ENCODE results near the gene RNF213.
"Not testable (repeated sequence)": the region's sequence is repeated elsewhere in the genome, so short reads cannot be mapped to it uniquely, and the experiment has no call there.

Gene RNF213

DNA sequence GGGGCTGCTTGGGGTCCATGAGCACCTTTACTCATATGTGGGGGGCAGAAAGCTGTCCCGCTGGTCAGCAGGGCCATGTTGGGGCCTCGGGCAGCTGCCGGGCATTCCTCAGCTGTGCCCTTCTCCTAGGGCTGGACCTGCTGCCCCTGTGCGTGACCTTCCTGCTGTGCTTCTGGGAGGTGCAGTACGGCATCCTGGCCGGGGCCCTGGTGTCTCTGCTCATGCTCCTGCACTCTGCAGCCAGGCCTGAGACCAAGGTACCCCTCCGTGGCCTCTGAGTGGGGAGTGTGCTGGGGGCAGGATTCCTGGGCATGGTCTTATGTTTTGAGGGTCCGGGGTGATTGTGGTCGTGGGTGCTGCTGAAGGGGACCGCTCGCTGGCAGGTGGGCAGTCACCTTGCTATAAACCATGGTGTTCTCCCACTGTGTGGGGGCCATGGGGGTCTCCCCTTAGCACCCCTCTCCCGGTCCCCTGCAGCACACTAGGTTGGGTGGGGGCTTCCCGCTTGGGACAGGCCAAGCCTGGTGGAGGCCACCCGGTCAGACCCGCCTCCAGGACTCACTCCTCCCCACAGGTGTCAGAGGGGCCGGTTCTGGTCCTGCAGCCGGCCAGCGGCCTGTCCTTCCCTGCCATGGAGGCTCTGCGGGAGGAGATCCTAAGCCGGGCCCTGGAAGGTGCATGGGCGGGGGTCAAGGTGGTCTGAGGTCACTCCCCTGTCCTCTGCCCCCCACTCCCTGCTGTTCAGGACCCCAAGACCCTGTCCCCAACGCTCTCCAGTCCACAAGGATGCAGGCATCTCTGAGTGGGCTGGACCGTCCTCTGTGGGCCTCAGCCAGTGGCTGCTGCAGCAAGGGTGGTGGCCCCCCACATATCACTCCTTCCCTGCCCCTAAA, 12.4 kb upstream of the RNF213 start:
- DNase-seq (ENCODE audit: extremely low spot score, insufficient read length, low read depth) (no peak), FAIRE-seq (no peak)

DNA sequence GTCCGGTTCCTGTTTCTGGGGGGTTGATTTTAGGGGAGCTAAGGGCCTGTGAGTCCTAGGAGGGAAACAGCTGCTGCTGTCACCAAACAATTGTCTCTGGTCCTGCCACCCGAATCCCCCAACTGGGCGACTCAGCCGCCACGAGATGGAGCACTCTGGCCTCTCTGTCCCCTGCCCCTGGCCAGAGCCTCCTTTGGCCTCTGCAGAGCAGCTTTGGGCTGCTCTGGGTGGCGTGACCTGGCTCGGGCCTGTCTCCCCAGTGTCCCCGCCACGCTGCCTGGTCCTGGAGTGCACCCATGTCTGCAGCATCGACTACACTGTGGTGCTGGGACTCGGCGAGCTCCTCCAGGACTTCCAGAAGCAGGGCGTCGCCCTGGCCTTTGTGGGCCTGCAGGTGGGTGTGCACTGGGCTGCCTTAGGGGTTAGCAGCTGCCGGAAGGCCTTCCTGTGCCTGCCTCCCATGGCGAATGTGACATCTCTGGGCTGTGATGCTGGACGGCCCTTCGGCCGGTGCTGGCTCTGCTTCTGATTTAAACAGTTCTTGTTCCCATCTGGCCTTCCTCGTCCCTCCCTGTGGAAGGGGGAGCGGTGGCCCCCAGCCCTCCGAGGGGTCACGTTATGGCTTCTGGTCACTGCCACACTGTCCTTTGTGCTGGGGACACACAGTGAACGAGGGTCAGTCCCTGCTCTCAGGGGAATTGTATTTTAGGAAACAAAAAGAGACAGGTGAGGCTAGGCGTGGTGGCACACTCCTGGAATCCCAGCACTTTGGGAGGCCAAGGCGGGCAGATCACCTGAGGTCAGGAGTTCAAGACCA, 11.6 kb upstream of the RNF213 start:
- FAIRE-seq, result no peak
- DNase-seq (ENCODE audit: extremely low spot score, insufficient read length, low read depth), result no peak

DNA sequence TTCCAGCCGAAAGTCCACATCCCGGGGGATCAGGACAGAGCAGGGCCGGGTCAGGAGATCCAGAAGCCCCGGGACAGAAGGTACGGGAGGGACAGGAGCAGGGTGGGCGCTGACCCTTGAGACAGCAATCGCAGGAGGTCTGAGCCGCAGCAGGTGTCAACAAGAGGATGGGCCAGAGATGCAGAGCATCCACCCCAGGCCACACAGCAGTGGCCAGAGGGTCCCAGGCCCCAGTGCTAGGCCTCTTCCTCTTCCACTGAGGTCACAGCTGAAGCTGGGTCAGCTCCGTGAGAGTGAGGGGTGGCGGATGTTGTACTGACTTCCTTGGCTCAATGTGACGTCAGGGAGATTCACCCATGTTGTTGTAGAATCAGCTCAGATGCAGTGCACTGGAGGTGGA, 8.7 kb upstream of the RNF213 start:
- FAIRE-seq (no peak), DNase-seq (ENCODE audit: extremely low spot score, insufficient read length, low read depth) (no peak)

DNA sequence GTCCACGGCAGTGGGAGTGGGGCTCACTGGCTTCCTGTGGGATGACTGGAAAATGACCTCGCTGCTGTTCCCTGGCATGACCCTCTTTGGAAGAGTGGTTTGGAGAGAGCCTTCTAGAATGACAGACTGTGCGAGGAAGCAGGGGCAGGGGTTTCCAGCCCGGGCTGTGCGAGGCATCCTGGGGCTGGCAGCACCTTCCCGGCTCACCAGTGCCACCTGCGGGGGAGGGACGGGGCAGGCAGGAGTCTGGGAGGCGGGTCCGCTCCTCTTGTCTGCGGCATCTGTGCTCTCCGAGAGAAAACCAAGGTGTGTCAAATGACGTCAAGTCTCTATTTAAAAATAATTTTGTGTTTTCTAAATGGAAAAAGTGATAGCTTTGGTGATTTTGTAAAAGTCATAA, 7.8 kb upstream of the RNF213 start:
- FAIRE-seq, result peak; percentile 70
- peak; percentile 81 for DNase-seq (ENCODE audit: extremely low spot score, insufficient read length, low read depth)

DNA sequence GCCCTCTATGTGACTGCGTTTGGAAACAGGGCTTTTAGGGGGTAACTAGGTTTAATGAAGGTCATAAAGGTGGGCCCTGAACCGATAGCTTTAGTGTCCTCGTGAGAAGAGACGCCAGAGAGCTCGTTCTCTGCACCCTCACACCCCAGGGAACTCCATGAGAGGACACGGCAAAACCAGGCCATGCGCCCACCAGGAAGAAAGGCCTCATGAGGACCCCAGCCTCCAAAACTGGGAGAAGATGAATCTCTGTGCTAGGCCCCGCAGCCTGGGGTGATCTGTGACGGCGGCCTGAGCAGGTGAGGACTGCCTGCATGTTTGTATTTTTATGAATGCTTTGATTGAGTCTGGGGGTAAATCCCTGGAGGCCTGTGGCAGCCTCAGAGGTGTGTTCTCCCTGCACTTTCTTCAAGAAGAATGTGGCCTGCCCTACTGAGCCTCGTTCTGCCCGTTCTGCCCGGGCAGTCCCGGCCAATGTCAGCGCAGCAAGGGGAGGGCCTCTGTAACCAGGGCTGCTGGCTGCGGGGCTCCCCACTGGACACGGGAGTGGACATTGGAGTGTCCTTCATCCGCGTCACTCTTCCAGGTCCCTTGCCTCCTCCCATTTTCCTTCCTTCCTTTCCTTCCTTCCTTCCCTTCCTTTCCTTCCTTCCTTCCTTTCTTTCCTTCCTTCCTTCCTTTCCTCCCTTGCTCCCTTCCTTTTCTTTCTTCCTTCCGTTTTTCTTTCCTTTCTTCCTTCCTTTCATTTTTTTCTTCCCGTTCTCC, 6.8 kb upstream of the RNF213 start:
- FAIRE-seq (no peak), DNase-seq (ENCODE audit: extremely low spot score, insufficient read length, low read depth) (no peak)

DNA sequence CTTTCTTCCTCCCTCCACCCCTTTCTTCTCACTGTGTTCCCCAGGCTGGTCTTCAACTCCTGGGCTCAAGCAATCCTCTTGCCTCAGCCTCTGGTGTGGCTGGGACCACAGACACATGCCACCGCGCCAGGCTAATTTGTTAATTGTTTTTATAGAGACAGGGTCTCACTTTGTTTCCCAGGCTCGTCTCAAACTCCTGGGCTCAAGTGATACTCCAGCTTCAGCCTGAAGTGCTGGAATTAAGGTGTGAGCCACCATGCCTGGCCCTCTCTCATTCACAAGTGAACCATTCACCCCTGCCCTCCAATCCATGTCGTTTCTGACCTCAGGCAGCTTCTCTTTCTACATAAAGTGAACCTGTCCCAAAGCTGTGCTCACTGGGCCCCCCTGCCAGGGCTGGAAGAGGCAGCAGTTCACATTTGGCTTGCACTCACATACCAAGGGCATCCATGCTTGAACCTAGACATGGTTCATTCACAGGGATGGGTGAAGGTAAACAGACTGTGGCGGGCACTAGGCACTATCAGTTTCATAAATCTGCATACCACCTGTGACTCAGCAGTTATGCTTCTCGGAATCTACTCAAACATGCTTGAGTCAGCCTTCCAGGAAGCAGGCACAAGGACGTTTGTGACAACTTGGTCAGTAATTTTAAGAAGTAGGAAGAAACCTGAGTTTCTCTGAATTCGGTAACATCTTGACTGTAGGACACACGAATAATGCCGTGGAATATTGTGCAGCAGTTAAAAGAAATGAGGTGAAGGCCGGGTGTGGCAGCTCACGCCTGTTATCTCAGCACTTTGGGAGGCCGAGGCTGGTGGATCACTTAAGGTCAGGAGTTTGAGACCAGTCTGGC, 6.0 kb upstream of the RNF213 start:
- no peak for DNase-seq (ENCODE audit: extremely low spot score, insufficient read length, low read depth)
- peak; percentile 89 for FAIRE-seq

DNA sequence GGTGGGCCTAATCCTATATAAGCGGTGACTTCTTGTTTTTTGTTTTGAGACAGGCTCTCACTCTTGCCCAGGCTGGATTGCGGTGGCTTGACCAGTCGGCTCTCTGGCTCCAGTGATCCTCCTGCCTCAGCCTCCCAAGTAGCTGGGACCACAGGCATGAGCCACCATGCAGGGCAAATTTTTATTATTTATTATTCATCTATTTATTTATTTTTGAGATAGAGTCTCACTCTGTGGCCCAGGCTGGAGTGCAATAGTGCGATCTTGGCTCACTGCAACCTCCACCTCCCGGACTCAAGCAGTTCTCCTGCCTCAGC, 4.7 kb upstream of the RNF213 start:
- DNase-seq (ENCODE audit: extremely low spot score, insufficient read length, low read depth) (no peak), FAIRE-seq (no peak)

DNA sequence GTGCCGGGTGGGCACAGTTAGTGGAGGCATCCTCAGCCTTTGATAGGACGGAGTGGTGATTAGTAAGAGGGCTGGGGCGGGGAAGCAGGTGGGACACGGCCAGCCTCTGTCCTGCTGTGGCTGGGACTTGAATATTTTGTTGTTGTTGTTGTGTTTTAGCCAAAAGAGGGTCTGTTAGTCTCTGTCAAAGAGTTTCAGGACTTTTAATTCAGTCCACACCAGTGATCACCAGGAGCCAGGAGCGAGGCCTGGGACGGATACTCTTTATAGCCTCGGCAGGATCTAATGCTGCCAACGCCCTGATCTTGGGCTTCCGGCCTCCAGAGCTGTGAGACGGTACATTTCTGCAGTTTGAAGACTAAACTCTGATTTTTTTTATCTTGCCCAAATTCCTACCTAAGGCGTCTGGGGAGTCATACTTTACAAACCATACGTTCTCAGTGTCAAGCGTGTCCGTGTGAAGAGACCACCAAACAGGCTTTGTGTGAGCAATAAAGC, 2.9 kb upstream of the RNF213 start:
- no peak for DNase-seq (ENCODE audit: extremely low spot score, insufficient read length, low read depth)
- FAIRE-seq, result no peak

DNA sequence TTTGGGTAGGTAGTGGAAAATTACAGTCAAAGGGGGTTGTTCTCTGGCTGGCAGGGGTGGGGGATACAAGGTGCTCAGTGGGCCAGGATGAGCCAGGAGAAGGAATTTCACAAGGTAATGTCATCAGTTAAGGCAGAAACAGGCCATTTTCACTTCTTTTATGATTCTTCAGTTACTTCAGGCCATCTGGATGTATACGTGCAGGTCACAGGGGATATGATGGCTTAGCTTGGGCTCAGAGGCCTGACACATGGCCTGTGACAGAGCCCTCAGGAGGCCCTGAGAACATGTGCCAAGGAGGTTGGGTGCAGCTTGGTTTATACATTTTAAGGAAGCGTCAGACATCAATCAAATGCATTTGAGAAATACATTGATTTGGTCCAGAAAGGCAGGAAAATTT, 2.4 kb upstream of the RNF213 start:
- FAIRE-seq; DNase-seq (ENCODE audit: extremely low spot score, insufficient read length, low read depth): not testable (repeated sequence)

DNA sequence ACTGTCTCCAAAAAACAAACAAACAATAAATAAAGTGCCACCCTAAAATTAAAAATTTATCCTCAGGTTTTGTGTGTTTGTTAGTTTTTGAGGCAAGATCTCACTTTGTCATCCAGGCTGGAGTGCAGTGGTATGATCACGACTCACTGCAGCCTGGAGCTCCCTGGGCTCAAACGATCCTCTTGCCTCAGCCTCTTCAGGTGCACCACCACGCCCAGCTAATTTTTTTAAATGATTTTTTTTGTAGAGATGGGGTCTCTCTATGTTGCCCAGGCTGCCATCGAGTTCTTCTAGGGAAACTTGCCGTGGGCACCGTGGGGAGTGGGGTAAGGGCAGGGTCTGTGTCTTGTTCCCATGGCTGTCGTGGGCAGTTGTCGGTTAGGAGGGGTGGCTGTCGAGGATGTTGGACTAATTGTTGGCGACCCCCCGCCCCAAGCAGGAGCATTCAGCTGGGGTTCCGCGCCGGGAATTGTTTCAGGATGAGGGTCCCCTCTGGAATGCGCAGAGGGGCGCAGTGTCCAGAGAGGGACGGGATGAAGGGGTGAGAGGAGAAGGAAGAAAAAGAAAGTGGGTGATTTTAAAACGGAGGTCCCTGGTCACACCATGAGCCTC, 1.1 kb upstream of the RNF213 start:
- no peak for FAIRE-seq
- DNase-seq (ENCODE audit: extremely low spot score, insufficient read length, low read depth), result no peak

DNA sequence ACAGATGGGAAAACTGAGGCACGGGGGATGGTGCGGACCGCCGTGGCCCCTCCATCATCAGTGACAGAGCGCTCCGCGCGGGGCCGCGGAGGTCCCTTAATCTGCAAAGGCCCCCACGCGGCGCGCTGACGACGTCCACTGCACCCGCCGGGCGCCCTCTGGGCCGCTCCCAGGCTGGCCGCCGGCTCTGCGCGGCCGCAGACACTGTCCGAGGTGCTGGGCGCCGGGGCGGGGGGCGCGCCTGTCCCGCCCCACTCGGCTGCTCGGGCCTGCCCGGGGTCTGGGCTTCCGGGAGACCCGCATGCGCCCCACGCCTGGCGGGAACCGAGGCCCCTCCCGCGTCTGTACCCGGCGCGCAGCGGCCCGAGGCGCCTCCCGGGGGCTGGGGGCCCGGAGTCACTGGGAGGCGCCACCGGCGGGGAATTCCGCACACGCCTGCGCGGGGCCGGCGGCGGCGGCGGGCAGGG, 550 bp upstream of the RNF213 start:
- DNase-seq (ENCODE audit: extremely low spot score, insufficient read length, low read depth) (peak; percentile 61), FAIRE-seq (no peak)

DNA sequence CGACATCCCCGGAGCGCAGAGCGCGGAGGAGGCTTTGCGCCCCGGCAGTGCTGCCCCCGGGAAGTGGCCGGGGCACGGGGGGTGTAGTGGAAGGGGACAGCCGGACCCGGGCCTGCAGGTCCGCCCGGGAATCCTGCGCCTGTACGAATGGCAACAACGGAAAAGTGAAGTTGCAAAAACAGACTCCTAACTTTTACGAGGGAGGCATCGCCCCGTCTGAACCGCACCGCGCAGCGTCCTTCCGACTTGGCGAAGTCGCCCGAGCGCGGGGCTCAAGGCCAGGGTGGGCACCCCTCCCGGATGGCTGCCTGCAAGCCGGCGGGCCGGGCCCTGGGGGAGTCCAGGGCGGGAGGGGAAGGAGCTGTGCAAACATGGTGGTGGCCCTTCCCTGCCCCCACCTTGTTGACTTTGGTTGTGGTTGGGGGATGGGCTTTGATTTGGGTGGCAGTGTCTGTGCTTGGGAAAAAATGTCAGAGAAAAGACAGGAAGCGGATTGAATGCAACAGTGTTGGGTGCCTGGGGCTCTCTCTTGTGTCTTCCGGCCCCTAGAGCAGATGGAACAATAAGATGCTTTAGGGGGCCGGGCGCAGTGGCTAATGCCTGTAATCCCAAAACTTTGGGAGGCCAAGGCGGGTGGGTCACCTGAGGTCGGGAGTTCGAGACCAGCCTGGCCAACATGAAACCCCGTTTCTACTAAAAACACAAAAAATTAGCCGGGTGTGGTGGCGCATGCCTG, 675 bp downstream of the RNF213 start:
- FAIRE-seq (peak; percentile 38), DNase-seq (ENCODE audit: extremely low spot score, insufficient read length, low read depth) (no peak)

DNA sequence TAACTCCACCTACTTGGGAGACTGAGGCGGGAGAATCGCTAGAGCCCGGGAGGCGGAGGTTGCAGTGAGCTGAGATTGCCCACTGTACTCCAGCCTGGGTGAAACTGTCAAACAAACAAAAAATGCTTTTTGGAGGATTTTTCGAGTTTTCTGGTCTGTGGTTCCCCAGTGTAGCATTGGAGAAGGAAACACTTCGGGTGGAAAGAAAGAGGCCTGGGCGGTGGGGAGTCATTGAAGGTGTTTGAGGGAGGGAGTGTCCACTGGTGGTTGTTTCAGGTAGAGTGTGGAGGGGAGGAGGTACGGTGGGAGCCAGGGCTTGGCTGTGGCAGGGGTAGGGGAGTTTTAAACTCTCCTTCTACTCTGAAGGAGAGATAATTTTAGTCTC, 1.2 kb downstream of the RNF213 start:
- DNase-seq (ENCODE audit: extremely low spot score, insufficient read length, low read depth) (no peak), FAIRE-seq (no peak)

DNA sequence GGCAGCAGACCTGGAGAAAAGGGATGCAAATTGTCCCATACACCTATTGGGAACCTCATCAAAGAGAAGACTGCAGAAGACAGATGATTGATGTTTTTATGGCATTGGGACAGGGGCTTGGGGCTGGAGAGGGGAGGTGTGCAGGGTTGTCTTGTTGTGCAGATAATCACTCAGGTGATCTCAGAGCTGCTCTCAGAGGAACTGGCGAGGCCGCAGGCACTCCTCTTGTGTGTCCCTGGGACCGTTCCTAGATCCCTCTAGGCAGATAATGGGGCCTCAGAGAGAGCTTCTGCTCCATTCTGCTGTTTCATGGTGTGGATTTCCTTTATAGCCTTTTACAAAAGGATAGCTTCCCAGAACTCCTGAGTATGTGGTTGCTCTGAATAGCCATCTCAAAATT, 1.6 kb downstream of the RNF213 start:
- DNase-seq (ENCODE audit: extremely low spot score, insufficient read length, low read depth) (no peak), FAIRE-seq (no peak)

DNA sequence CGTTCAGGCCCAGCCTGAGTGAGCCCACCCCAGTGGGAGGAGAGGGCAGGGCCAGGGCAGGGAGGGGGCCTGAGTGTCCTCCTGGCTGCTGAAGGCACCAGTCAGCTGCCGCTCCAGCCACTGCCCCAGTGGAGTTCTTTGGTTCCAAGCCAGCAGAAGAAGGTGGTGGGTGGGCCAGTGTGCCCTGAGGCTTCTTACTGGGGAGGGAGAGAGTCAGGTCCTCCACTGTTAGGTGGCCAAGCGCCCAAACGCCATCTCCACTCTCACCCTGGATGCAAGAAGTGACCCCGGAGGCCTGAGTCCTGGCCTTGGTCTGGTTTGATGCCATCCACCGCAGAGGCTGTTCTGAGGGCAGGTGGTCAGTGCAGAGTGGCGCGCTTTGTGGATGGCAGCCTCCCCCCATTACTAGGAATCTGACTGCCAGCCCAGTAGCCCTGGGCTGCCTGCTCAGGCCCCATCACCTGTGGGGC, 2.2 kb downstream of the RNF213 start:
- DNase-seq (ENCODE audit: extremely low spot score, insufficient read length, low read depth) (no peak), FAIRE-seq (no peak)

DNA sequence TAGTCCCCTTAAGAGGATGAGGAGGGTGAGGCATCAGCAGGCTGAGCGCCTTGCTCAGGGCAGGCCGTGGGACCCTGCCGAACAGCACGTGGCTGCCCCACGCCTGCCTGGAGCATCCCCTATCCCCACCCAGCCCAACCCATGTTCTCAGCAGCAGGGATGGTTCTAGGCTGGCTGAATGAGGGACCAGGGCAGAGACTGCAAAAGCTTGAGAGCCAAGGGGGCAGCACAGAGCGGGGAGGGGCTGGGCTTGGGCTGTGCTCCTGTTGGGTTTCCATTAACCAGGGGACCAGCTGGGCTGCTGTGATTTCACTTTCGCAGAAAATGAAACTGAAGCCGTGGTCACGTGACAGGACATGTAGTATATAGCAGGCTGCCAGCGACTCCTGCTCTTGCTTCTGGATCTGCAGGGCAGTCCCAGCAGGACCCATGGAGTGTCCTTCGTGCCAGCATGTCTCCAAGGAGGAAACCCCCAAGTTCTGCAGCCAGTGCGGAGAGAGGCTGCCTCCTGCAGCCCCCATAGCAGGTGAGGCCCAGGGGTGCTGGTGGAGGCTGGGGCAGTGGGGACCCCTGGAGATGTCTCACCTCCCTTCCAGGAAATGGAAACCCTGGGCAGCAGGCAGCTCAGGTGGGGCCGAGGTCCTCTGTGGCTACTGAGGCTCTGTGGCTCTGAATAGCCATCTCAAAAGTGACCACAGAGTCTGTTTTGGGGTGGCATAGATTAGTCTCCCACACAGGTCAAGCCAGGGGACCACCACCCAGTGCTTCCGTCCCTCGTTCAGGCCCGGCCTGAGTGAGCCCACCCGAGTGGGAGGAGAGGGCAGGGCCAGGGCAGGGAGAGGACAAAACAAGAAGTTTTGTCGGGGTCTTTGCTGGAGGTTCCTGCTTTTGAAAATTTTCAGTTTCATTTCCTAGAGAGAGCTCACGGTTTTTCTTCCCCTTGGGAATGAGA, 2.9 kb downstream of the RNF213 start:
- DNase-seq (ENCODE audit: extremely low spot score, insufficient read length, low read depth), result peak; percentile 66

More for the DNA sequence above, 2.9 kb downstream of the RNF213 start:
- FAIRE-seq, result peak; percentile 97
